H1 (cell line): ENCODE measurements around the gene MAPK4. TPM values are rescaled to one million over a fixed set of nuclear protein-coding genes. Genes with fewer than 3 reads are reported as not detected.

Experiments used
- CTCF ChIA-PET: fragments of 300-600 bp; sonication (Branson Sonifier 250); formaldehyde crosslinking; loops from one replicate; lab custom pipeline; 2021; ENCODE audit not compliant: partially characterized antibody; lab: Charles Lee
- POLR2A ChIA-PET: fragments of 300-600 bp; sonication (Branson Sonifier 250); formaldehyde crosslinking; loops from one replicate; lab custom pipeline; 2021; ENCODE audit warnings: inconsistent platforms; ENCODE audit not compliant: partially characterized antibody; lab: Charles Lee
- DNase-seq, 2 experiments: peaks; one replicate each; pipeline versions ENCODE4 v3.0.0 to v3.0.0-alpha.2; 2010 to 2022; ENCODE audit warnings: low spot score in 2 of 2, low read depth in 1 of 2, mixed read lengths in 1 of 2
- FAIRE-seq: peaks from 2 replicates; lab custom pipeline; 2011; peaks lifted over from hg19 to GRCh38; lab: Jason Lieb, UNC
- H2AFZ ChIP-seq: 2 replicates; pipeline ENCODE4 v1.8.1; 2012; ENCODE audit warnings: low read length, inconsistent platforms
- H2AK5ac ChIP-seq: 2 replicates; pipeline ENCODE4 v1.6.1; 2013; ENCODE audit warnings: low read depth, low read length
- H2BK120ac ChIP-seq: replicated peaks from 2 replicates; pipeline ENCODE3; 2013; ENCODE audit warnings: low read depth, low read length, inconsistent platforms
- H2BK12ac ChIP-seq: 2 replicates; pipeline ENCODE4 v1.6.1; 2013; ENCODE audit warnings: low read depth, low read length
- H2BK15ac ChIP-seq: 2 replicates; pipeline ENCODE4 v1.6.1; 2013; ENCODE audit warnings: low read length
- H2BK20ac ChIP-seq: 2 replicates; pipeline ENCODE4 v1.6.1; 2013; ENCODE audit warnings: low read length
- H2BK5ac ChIP-seq: 2 replicates; pipeline ENCODE4 v1.6.1; 2013; ENCODE audit warnings: low read depth, low read length
- H3K14ac ChIP-seq: 2 replicates; pipeline ENCODE4 v1.6.1; 2013; ENCODE audit warnings: inconsistent platforms; ENCODE audit not compliant: insufficient read length
- H3K18ac ChIP-seq: 2 replicates; pipeline ENCODE4 v1.6.1; 2013; ENCODE audit warnings: low read length; ENCODE audit errors: extremely low read depth
- H3K23ac ChIP-seq: 2 replicates; pipeline ENCODE4 v1.6.1; 2013; ENCODE audit warnings: inconsistent platforms; ENCODE audit not compliant: insufficient read length
- H3K23me2 ChIP-seq: 2 replicates; pipeline ENCODE4 v1.6.1; 2013; ENCODE audit warnings: low read depth, low read length
- H3K27ac ChIP-seq: 2 replicates; pipeline ENCODE4 v1.6.1; 2011; ENCODE audit warnings: low read depth, low read length, inconsistent platforms
- H3K27me3 ChIP-seq, 4 experiments: replicated peaks in 1 of 4; 1 replicate in 1 of 4; 2 replicates in 3 of 4; pipeline versions ENCODE4 v1.6.1 to v1.8.1; 2011 to 2013; ENCODE audit warnings: low read length in 3 of 4, mild to moderate bottlenecking in 3 of 4, inconsistent platforms in 2 of 4, mixed read lengths in 2 of 4, moderate library complexity in 1 of 4; ENCODE audit not compliant: control insufficient read depth in 3 of 4, insufficient read depth in 3 of 4; ENCODE audit errors: extremely low read depth in 1 of 4
- H3K36me3 ChIP-seq, 4 experiments: 2 replicates each; pipeline versions ENCODE4 v1.6.1 to v1.8.1; 2011 to 2013; ENCODE audit warnings: mild to moderate bottlenecking in 4 of 4, low read length in 3 of 4, moderate library complexity in 2 of 4, control low read depth in 1 of 4, inconsistent platforms in 1 of 4; ENCODE audit not compliant: insufficient read depth in 4 of 4, control insufficient read depth in 2 of 4
- H3K4ac ChIP-seq: replicated peaks from 2 replicates; pipeline ENCODE3; 2013; ENCODE audit warnings: low read length, low read depth, mixed read lengths, inconsistent platforms; ENCODE audit not compliant: insufficient read length
- H3K4me1 ChIP-seq, 4 experiments: replicated peaks in 1 of 4; 1 replicate in 1 of 4; 2 replicates in 3 of 4; pipeline versions ENCODE4 v1.6.1 to v1.8.1; 2011 to 2013; ENCODE audit warnings: low read length in 3 of 4, inconsistent platforms in 2 of 4, mixed read lengths in 1 of 4; ENCODE audit not compliant: insufficient read depth in 4 of 4, control insufficient read depth in 3 of 4
- H3K4me2 ChIP-seq, 2 experiments: 2 replicates each; pipeline versions ENCODE4 v1.6.1 to v1.8.1; 2011 to 2013; ENCODE audit warnings: low read depth in 2 of 2, low read length in 2 of 2, control low read depth in 1 of 2, inconsistent platforms in 1 of 2, mild to moderate bottlenecking in 1 of 2; ENCODE audit not compliant: insufficient read depth in 1 of 2
- H3K4me3 ChIP-seq, 4 experiments: fragments of 200-600, 300-600 bp in 1 of 4; sonication (generic), shearing (Covaris generic), sonication (Bioruptor Twin) in 1 of 4; 2 replicates each; pipeline versions ENCODE4 v1.5.1 to v1.8.1; 2011 to 2016; ENCODE audit warnings: low read length in 4 of 4, low read depth in 3 of 4, control low read depth in 2 of 4, inconsistent platforms in 2 of 4, mild to moderate bottlenecking in 2 of 4, mixed read lengths in 1 of 4, moderate library complexity in 1 of 4; ENCODE audit not compliant: insufficient read depth in 2 of 4; ENCODE audit errors: extremely low read depth in 1 of 4
- H3K56ac ChIP-seq: replicated peaks from 2 replicates; pipeline ENCODE3; 2013; ENCODE audit warnings: low read depth, mild to moderate bottlenecking, mixed read lengths, low read length, inconsistent platforms; ENCODE audit not compliant: insufficient read length
- H3K79me1 ChIP-seq: 2 replicates; pipeline ENCODE4 v1.6.1; 2013; ENCODE audit warnings: low read depth, low read length, control low read depth
- H3K79me2 ChIP-seq, 2 experiments: 2 replicates each; pipeline versions ENCODE4 v1.6.1 to v1.8.1; 2012 to 2013; ENCODE audit warnings: low read length in 2 of 2, mild to moderate bottlenecking in 2 of 2, inconsistent platforms in 1 of 2; ENCODE audit not compliant: insufficient read depth in 2 of 2, control insufficient read depth in 1 of 2
- H3K9ac ChIP-seq, 4 experiments: replicated peaks in 1 of 4; 1 replicate in 1 of 4; 2 replicates in 3 of 4; pipeline versions ENCODE4 v1.6.1 to v1.8.1; 2011 to 2013; ENCODE audit warnings: low read depth in 3 of 4, low read length in 3 of 4, control low read depth in 2 of 4, mild to moderate bottlenecking in 2 of 4, moderate library complexity in 2 of 4, inconsistent platforms in 1 of 4; ENCODE audit errors: extremely low read depth in 1 of 4
- H3K9me3 ChIP-seq, 2 experiments: 2 replicates each; pipeline versions ENCODE4 v1.6.1 to v1.8.1; 2012 to 2013; ENCODE audit warnings: mild to moderate bottlenecking in 2 of 2, moderate library complexity in 2 of 2, control low read depth in 1 of 2, inconsistent platforms in 1 of 2, low read depth in 1 of 2, low read length in 1 of 2, mixed read lengths in 1 of 2; ENCODE audit not compliant: insufficient read depth in 2 of 2
- H4K20me1 ChIP-seq, 2 experiments: replicated peaks in 1 of 2; 2 replicates each; pipeline versions ENCODE3 to v1.8.1; 2011 to 2013; ENCODE audit warnings: inconsistent platforms in 2 of 2, low read length in 2 of 2, mild to moderate bottlenecking in 1 of 2; ENCODE audit not compliant: insufficient read depth in 2 of 2, control insufficient read depth in 1 of 2
- H4K5ac ChIP-seq: 2 replicates; pipeline ENCODE4 v1.6.1; 2013; ENCODE audit warnings: low read length, low read depth, mixed read lengths, inconsistent platforms; ENCODE audit not compliant: insufficient read length
- H4K8ac ChIP-seq: 2 replicates; pipeline ENCODE4 v1.8.0; 2013; ENCODE audit warnings: mild to moderate bottlenecking, moderate library complexity, low read length, inconsistent platforms; ENCODE audit not compliant: insufficient read depth; ENCODE audit errors: extremely low read depth
- H4K91ac ChIP-seq: replicated peaks from 2 replicates; pipeline ENCODE3; 2013; ENCODE audit warnings: low read length, mixed read lengths, inconsistent platforms; ENCODE audit not compliant: insufficient read length
- CBX5 ChIP-seq: fragments of 300-800, 300-1000 bp; sonication (generic); IDR thresholded peaks from 2 replicates; pipeline ENCODE4 v1.7.1; 2016; ENCODE audit warnings: antibody characterized with exemption, low read length, low read depth
- CBX8 ChIP-seq: fragments of 300-800, 300-1000 bp; sonication (generic); IDR thresholded peaks from 2 replicates; pipeline ENCODE4 v1.7.1; 2016; ENCODE audit warnings: low read depth, low read length, borderline replicate concordance
- CEBPB ChIP-seq: IDR thresholded peaks from 2 replicates; pipeline ENCODE4 v1.6.1; 2012; ENCODE audit warnings: low read depth, low read length
- CHD1 ChIP-seq: IDR thresholded peaks from 2 replicates; pipeline ENCODE4 v1.6.1; 2012; ENCODE audit warnings: low read depth, low read length, improper control_type of control experiment
- GTF2F1 ChIP-seq: IDR thresholded peaks from 2 replicates; pipeline ENCODE4 v1.6.1; 2012; ENCODE audit warnings: low read depth, low read length, improper control_type of control experiment, borderline replicate concordance
- KDM1A ChIP-seq: fragments of 200-600, 300-600 bp; sonication (generic); IDR thresholded peaks from 2 replicates; pipeline ENCODE4 v1.7.1; 2016; ENCODE audit warnings: mild to moderate bottlenecking, low read length, borderline replicate concordance
- MAX ChIP-seq: IDR thresholded peaks from 2 replicates; pipeline ENCODE4 v1.6.1; 2012; ENCODE audit warnings: inconsistent platforms
- RBBP5 ChIP-seq: IDR thresholded peaks from 2 replicates; pipeline ENCODE4 v1.7.1; 2012; ENCODE audit warnings: low read depth, mild to moderate bottlenecking, inconsistent platforms, low read length, moderate library complexity, borderline replicate concordance
- RNF2 ChIP-seq: fragments of 200-900, 300-1000 bp; sonication (generic); IDR thresholded peaks from 2 replicates; pipeline ENCODE4 v1.7.1; 2016; ENCODE audit warnings: borderline replicate concordance, low read depth, mild to moderate bottlenecking, antibody characterized with exemption, low read length; ENCODE audit not compliant: poor library complexity, severe bottlenecking; ENCODE audit errors: missing control alignments
- RXRA ChIP-seq: IDR thresholded peaks from 2 replicates; pipeline ENCODE4 v1.6.1; 2011; ENCODE audit warnings: low read depth, mild to moderate bottlenecking, low read length, moderate library complexity; ENCODE audit not compliant: insufficient read depth
- SIN3A ChIP-seq, 2 experiments: IDR thresholded peaks in 1 of 2; conservative IDR thresholded peaks in 1 of 2; 2 replicates each; pipeline ENCODE4 v1.6.1; 2011 to 2012; ENCODE audit warnings: low read length in 2 of 2, improper control_type of control experiment in 1 of 2, low read depth in 1 of 2, mild to moderate bottlenecking in 1 of 2
- SP4 ChIP-seq: IDR thresholded peaks from 2 replicates; pipeline ENCODE4 v1.6.1; 2012; ENCODE audit warnings: low read length, inconsistent platforms
- TAF7 ChIP-seq: optimal IDR thresholded peaks from 2 replicates; pipeline ENCODE3; 2011; ENCODE audit warnings: low read depth, mild to moderate bottlenecking, inconsistent platforms, low read length, moderate library complexity, borderline replicate concordance
- TCF12 ChIP-seq: IDR thresholded peaks from 2 replicates; pipeline ENCODE4 v1.6.1; 2011; ENCODE audit warnings: low read depth, mild to moderate bottlenecking, low read length
- WGBS, 2 experiments: shearing (Covaris generic) in 1 of 2; methylation state at CpG; one replicate each; pipeline versions ENCODE4 v1.1.6 to v1.1.7; 2013 to 2015; ENCODE audit warnings: low lambda C conversion rate in 2 of 2, mixed read lengths in 2 of 2, inconsistent platforms in 1 of 2, low coverage in 1 of 2, missing lambda C conversion rate in 1 of 2; ENCODE audit not compliant: insufficient replicate concordance in 2 of 2, insufficient coverage in 1 of 2, insufficient read length in 1 of 2; ENCODE audit errors: extremely low coverage in 1 of 2, missing lambda C conversion rate in 1 of 2; 5-methylcytosine and 5-hydroxymethylcytosine counted together
- polyA plus RNA-seq, 7 experiments: library from polyadenylated mRNA; depleted of rRNA in 3 of 7; stranded (reverse) in 5 of 7; unstranded in 2 of 7; fragments of >200 nt in 5 of 7; fragments of 200-250 nt in 2 of 7; gene quantifications; 1 replicate in 5 of 7; 2 replicates in 1 of 7; 4 replicates in 1 of 7; pipeline versions ENCODE4 v1.2.1 to v1.2.3, GENCODE V29; 2011 to 2013; ENCODE audit warnings: missing spikeins in 2 of 7, mixed read lengths in 2 of 7
- total RNA-seq: library from RNA; stranded (reverse); fragmentation: NEBNext Ultra II Directional; extraction: Animal tissue kit (Norgen Biotek cat#: 25700); gene quantifications from 2 replicates; pipeline ENCODE4 v1.2.1, GENCODE V29; 2021

The MAPK4 gene
- total and polyA plus RNA-seq, 2 of the 8 experiments (the other 6 are each of a cell fraction or from before 2014, with no cell fraction given): 3.2 to 3.7 TPM

GRCh38 chr18:50630895-50631294 is 71.0 kb downstream of the MAPK4 start:
- FAIRE-seq (no peak), DNase-seq (no peak)
- no peaks in the 10 kb centered on the region for H3K9me3 ChIP-seq
- H3K4me3 ChIP-seq: no peak overlapping the region
- no peaks in the 10 kb centered on the region for H3K36me3 ChIP-seq
- H3K9ac ChIP-seq: no peak overlapping the region
- H4K91ac ChIP-seq: no peak overlapping the region
- H3K4me1 ChIP-seq: peaks cover 0 to 10% (median 1%) of the 10 kb centered on the region in 4 experiments; a peak in 3 of 7 replicates
- H2BK120ac ChIP-seq: no peak overlapping the region
- H3K27ac ChIP-seq: no peak overlapping the region
- no peak overlapping the region for H3K4me2 ChIP-seq
- H3K56ac ChIP-seq: no peak overlapping the region
- no peaks in the 10 kb centered on the region for H3K79me2 ChIP-seq
- H3K23ac ChIP-seq: no peak overlapping the region
- no peak overlapping the region for H2BK20ac ChIP-seq
- no peak overlapping the region for H2BK12ac ChIP-seq
- POLR2A ChIA-PET: interaction anchor here (0.7 kb wide), 1 partner anchor 160 kb away, joined by 3 read pairs; no protein-coding TSS in a partner anchor
- H2BK15ac ChIP-seq: no peak overlapping the region
- no peak overlapping the region for H4K8ac ChIP-seq
- no peaks in the 10 kb centered on the region; the same call in 1 of the 2 replicates for H3K23me2 ChIP-seq
- H3K14ac ChIP-seq: no peak overlapping the region
- no peak overlapping the region for H3K4ac ChIP-seq
- H2AK5ac ChIP-seq: no peak overlapping the region
- 94% methylated on average over 8 of the region's 8 CpGs; no CpG with 5 or more reads in 1 of the 2 experiments for WGBS, 2 experiments
- no peaks in the 10 kb centered on the region; a peak in 1 of 7 replicates for H3K27me3 ChIP-seq
- H2AFZ ChIP-seq: no peak overlapping the region
- no peaks in the 10 kb centered on the region for H3K79me1 ChIP-seq
- CTCF ChIA-PET: interaction anchor here (1.3 to 2.4 kb wide), 3 partner anchors 8 to 44 kb away, joined by 4 to 14 read pairs (median 5); no protein-coding TSS in a partner anchor
- no peak overlapping the region for H4K5ac ChIP-seq
- H4K20me1 ChIP-seq: no peaks in the 10 kb centered on the region
- H2BK5ac ChIP-seq: no peak overlapping the region
- no peak overlapping the region for H3K18ac ChIP-seq
- TF ChIP-seq CBX5: no peak
- no peak for TF ChIP-seq TAF7
- TF ChIP-seq CHD1: no peak
- TF ChIP-seq RBBP5: no peak
- no peak for TF ChIP-seq KDM1A
- TF ChIP-seq CBX8: no peak
- TF ChIP-seq GTF2F1: no peak
- TF ChIP-seq MAX: no peak
- no peak for TF ChIP-seq TCF12
- TF ChIP-seq RXRA: no peak
- TF ChIP-seq RNF2: no peak
- TF ChIP-seq SP4: no peak
- no peak for TF ChIP-seq CEBPB
- TF ChIP-seq SIN3A (conservative IDR thresholded peaks at IDR 0.05 in 1 of 2, IDR thresholded peaks at IDR 0.05 in 1 of 2; ENCODE audit: low read depth in 1 of 2, low read length in 2 of 2): no peak
